ENCODE measurements around the gene IRF1. TPM values are rescaled to one million over a fixed set of nuclear protein-coding genes. Genes with fewer than 3 reads are reported as not detected.
A peak's percentile ranks its signal among the peaks of the same experiment; 100 is the strongest.

The IRF1 gene, protein sequence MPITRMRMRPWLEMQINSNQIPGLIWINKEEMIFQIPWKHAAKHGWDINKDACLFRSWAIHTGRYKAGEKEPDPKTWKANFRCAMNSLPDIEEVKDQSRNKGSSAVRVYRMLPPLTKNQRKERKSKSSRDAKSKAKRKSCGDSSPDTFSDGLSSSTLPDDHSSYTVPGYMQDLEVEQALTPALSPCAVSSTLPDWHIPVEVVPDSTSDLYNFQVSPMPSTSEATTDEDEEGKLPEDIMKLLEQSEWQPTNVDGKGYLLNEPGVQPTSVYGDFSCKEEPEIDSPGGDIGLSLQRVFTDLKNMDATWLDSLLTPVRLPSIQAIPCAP
- total RNA-seq (100 to 1,000 TPM; 167 to 859 (median 252) TPM), total RNA-seq (226 to 2,114 (median 938) reads per million in 29 experiments)
- total RNA-seq (2013), result 248 TPM

DNA sequence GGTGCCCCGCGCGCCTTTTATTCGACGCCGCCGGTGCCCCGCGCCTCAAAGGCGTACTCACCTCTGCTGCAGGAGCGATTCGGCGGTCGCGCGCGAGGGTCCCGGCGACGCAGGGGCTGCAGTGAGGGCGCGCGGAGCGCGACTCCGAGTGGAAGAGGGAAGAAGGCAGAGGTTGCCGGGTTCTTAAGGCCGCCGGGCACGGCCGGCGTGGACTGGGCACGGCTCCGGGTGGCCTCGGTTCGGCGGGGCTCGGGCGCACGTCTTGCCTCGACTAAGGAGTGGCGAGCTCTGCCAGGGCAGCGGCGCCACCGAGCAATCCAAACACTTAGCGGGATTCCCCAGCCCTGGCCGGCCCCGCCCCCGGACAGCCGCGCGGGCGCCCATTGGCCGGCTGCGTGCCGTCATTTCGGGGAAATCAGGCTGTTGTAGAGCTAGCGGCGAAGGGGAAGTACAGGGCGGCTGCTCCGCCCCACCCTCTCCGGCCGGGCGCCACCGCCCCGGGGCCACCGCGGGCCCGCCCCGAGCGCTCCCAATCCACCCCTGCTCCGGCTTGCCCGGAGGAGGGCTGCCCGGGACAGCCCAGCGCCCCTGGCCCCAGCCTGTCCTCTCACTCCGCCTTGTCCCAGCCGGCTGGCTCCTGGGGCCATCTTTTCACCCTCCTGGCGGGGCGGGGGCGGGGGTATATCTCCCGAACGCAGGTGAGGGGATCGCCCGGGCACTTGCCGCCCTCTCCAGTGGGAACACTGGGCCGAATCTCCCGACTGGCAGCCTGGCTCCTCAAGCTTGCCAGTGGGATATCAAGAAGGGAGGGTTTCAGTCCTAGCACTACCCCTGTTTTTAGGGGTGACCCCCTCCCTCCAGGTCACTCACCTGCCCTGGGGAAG is at the start of gene IRF1:
TSS of gene IRF1 (minus strand) at position 290 of the 884 bp plus-strand sequence. CDS start 1,295 bp downstream, outside the sequence.
- H3K4me1 Mint-ChIP-seq, result peaks cover 68 to 85% (median 76%) of the 10 kb centered on the region in 3 donors
- Histone ChIP-seq H3K27me3 (replicated peaks in 1 of 2; ENCODE audit: control insufficient read depth in 2 of 2, extremely low read depth in 1 of 2, insufficient read depth in 2 of 2, low read length in 1 of 2) (no peaks in the 10 kb centered on the region), H3K4me3 (ENCODE audit: control insufficient read depth in 1 of 2, extremely low read depth in 1 of 2, low read length in 1 of 2) (peak within 1 kb of the TSS; percentile 78 to 90), H3K9me3 (no peaks in the 10 kb centered on the region), H3K4me1 (ENCODE audit: control insufficient read depth in 1 of 2, extremely low read depth in 1 of 2, insufficient read depth in 2 of 2, low read length in 2 of 2) (peaks cover 59 to 67% of the 10 kb centered on the region in 2 experiments), H3K27ac (ENCODE audit: low read length) (peak within 1 kb of the TSS; percentile 98), H3K36me3 (ENCODE audit: control insufficient read depth in 2 of 2, extremely low read depth in 1 of 2, insufficient read depth in 1 of 2, low read length in 1 of 2) (peaks cover 5 to 38% of the 10 kb centered on the region in 2 donors)
- peak within 1 kb of the TSS; percentile 97 to 99 for H3K27ac Mint-ChIP-seq
- peak within 1 kb of the TSS; percentile 95 to 96 (median 96) for H3K4me3 Mint-ChIP-seq
- WGBS (ENCODE audit: insufficient coverage), result under 1% methylated on average over 79 of the region's 87 CpGs
- DNase-seq (peak; percentile 93 to 99 (median 98)), ATAC-seq (replicated peaks in 1 of 4) (peak; percentile 79 to 86 (median 82))
- H3K36me3 Mint-ChIP-seq, result peaks cover 42% of the 10 kb centered on the region
- H3K27me3 Mint-ChIP-seq, result no peaks in the 10 kb centered on the region
- H3K9me3 Mint-ChIP-seq, result no peaks in the 10 kb centered on the region
- ChIA-PET POLR2A (interaction anchor here (0.5 to 7.9 kb wide), 39 partner anchors 9 to 1626 kb away, joined by 3 to 133 read pairs (median 6); partner anchors contain the start of genes KIF3A (in 1 of the 2) and RAD50 (in 1 of the 2)), CTCF (interaction anchor here (0.6 to 2.8 kb wide), 19 partner anchors 7 to 118 kb away, joined by 3 to 10 read pairs (median 4); no protein-coding TSS in a partner anchor)

DNA sequence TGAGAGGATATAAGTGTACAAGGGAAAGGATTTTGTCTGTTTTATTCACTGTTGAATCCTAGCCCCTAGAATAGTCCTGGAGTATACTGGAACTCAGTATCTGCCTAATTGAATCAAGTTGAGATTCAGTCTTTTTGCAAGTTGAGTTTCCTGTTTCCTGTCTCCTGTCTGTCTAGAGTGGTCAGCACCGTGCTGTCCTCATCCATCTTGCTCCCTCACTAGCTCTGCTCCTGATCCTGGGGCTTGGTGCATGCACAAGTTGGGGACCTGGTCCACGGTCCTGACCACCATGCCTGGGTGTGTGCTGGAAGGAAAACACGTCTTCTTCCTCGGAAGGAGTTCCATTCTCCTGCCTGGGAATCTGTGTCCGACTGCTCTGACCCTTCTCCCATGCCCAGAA is 49.6 kb upstream of the IRF1 start:
- Histone ChIP-seq H3K4me3 (ENCODE audit: control insufficient read depth in 1 of 2, extremely low read depth in 1 of 2, low read length in 1 of 2) (no peak overlapping the region), H3K9me3 (no peaks in the 10 kb centered on the region), H3K27ac (ENCODE audit: low read length) (no peak overlapping the region), H3K36me3 (ENCODE audit: control insufficient read depth in 2 of 2, extremely low read depth in 1 of 2, insufficient read depth in 1 of 2, low read length in 1 of 2) (no peaks in the 10 kb centered on the region), H3K27me3 (replicated peaks in 1 of 2; ENCODE audit: control insufficient read depth in 2 of 2, extremely low read depth in 1 of 2, insufficient read depth in 2 of 2, low read length in 1 of 2) (no peaks in the 10 kb centered on the region), H3K4me1 (ENCODE audit: control insufficient read depth in 1 of 2, extremely low read depth in 1 of 2, insufficient read depth in 2 of 2, low read length in 2 of 2) (no peaks in the 10 kb centered on the region)
- H3K27ac Mint-ChIP-seq, result no peak overlapping the region
- no peaks in the 10 kb centered on the region for H3K36me3 Mint-ChIP-seq
- no peak for ATAC-seq (replicated peaks in 1 of 4)
- CTCF ChIA-PET, result interaction anchor here in 1 of 2 donors (0.5 kb wide), 1 partner anchor 93 kb away, joined by 4 read pairs; no protein-coding TSS in a partner anchor
- no peak for DNase-seq
- H3K27me3 Mint-ChIP-seq, result peaks cover 2 to 14% of the 10 kb centered on the region in 2 donors
- H3K4me1 Mint-ChIP-seq, result no peaks in the 10 kb centered on the region
- WGBS (ENCODE audit: insufficient coverage), result 90% methylated on average over 4 of the region's 5 CpGs
- H3K9me3 Mint-ChIP-seq, result no peaks in the 10 kb centered on the region
- no peak overlapping the region for H3K4me3 Mint-ChIP-seq
- POLR2A ChIA-PET, result no interaction called here

DNA sequence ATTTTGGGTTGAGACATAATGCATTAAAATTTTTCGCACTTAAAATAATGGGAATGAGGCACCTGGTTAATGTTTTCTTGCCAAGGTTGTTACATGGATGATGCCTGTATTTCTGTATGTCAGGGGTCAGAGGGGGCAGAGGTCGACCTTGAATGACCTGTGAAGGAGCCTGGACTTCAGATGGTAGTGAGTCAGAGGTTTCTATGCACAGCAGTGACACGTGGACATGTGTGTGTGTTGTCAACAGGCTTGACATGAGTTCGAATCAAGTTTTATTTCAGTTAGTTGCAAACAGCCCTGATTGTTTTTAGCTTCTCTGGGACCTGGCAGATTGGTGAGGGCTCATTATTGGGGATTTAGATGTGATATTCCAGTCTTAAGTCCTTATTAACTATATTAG is 49.1 kb upstream of the IRF1 start:
- ChIA-PET CTCF (no interaction called here), POLR2A (no interaction called here)
- Histone ChIP-seq H3K4me3 (ENCODE audit: control insufficient read depth in 1 of 2, extremely low read depth in 1 of 2, low read length in 1 of 2) (no peak overlapping the region), H3K4me1 (ENCODE audit: control insufficient read depth in 1 of 2, extremely low read depth in 1 of 2, insufficient read depth in 2 of 2, low read length in 2 of 2) (no peaks in the 10 kb centered on the region), H3K9me3 (no peaks in the 10 kb centered on the region), H3K27me3 (replicated peaks in 1 of 2; ENCODE audit: control insufficient read depth in 2 of 2, extremely low read depth in 1 of 2, insufficient read depth in 2 of 2, low read length in 1 of 2) (no peaks in the 10 kb centered on the region), H3K27ac (ENCODE audit: low read length) (no peak overlapping the region), H3K36me3 (ENCODE audit: control insufficient read depth in 2 of 2, extremely low read depth in 1 of 2, insufficient read depth in 1 of 2, low read length in 1 of 2) (no peaks in the 10 kb centered on the region)
- Mint-ChIP-seq H3K27me3 (peaks cover 2 to 14% of the 10 kb centered on the region in 2 donors), H3K4me3 (no peak overlapping the region), H3K4me1 (no peaks in the 10 kb centered on the region), H3K27ac (no peak overlapping the region), H3K36me3 (no peaks in the 10 kb centered on the region), H3K9me3 (no peaks in the 10 kb centered on the region)
- ATAC-seq (replicated peaks in 1 of 4) (no peak), DNase-seq (no peak)
- WGBS (ENCODE audit: insufficient coverage), result 67% methylated on average over 4 of the region's 4 CpGs

DNA sequence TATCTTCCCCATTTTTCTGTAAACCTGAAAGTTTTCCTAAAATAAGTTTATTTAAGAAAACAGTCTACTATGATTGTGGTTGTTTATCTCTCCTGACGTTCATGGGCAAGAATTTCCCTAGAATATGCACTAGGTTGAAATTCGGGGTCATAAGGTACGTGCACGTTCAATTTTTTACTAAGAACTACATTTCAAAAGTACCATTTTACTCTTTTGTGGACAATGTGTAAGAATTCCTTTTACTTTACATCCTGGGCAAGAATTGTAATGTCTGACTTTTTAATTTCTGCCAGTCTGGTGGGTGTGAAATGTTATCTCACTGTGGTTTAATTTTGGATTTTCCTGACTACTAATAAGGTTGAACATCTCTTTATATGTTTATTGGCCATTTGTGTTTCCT is 40.4 kb upstream of the IRF1 start:
- WGBS (ENCODE audit: insufficient coverage), result no CpG with 5 or more reads among the region's 4 CpGs
- Histone ChIP-seq H3K4me3 (ENCODE audit: control insufficient read depth in 1 of 2, extremely low read depth in 1 of 2, low read length in 1 of 2) (no peak overlapping the region), H3K9me3 (no peaks in the 10 kb centered on the region), H3K4me1 (ENCODE audit: control insufficient read depth in 1 of 2, extremely low read depth in 1 of 2, insufficient read depth in 2 of 2, low read length in 2 of 2) (peaks cover 2 to 10% of the 10 kb centered on the region in 2 experiments), H3K27me3 (replicated peaks in 1 of 2; ENCODE audit: control insufficient read depth in 2 of 2, extremely low read depth in 1 of 2, insufficient read depth in 2 of 2, low read length in 1 of 2) (no peaks in the 10 kb centered on the region), H3K27ac (ENCODE audit: low read length) (no peak overlapping the region), H3K36me3 (ENCODE audit: control insufficient read depth in 2 of 2, extremely low read depth in 1 of 2, insufficient read depth in 1 of 2, low read length in 1 of 2) (no peaks in the 10 kb centered on the region)
- POLR2A ChIA-PET, result no interaction called here
- Mint-ChIP-seq H3K9me3 (no peaks in the 10 kb centered on the region), H3K27ac (no peak overlapping the region), H3K36me3 (no peaks in the 10 kb centered on the region), H3K4me1 (peaks cover 8 to 17% (median 14%) of the 10 kb centered on the region in 3 donors), H3K27me3 (peaks cover 4 to 6% of the 10 kb centered on the region in 2 donors), H3K4me3 (no peak overlapping the region)
- no peak for ATAC-seq (replicated peaks in 1 of 4)
- CTCF ChIA-PET, result interaction anchor here (0.8 to 1.1 kb wide), 2 partner anchors 22 to 56 kb away, joined by 3 to 4 read pairs; no protein-coding TSS in a partner anchor
- no peak for DNase-seq

DNA sequence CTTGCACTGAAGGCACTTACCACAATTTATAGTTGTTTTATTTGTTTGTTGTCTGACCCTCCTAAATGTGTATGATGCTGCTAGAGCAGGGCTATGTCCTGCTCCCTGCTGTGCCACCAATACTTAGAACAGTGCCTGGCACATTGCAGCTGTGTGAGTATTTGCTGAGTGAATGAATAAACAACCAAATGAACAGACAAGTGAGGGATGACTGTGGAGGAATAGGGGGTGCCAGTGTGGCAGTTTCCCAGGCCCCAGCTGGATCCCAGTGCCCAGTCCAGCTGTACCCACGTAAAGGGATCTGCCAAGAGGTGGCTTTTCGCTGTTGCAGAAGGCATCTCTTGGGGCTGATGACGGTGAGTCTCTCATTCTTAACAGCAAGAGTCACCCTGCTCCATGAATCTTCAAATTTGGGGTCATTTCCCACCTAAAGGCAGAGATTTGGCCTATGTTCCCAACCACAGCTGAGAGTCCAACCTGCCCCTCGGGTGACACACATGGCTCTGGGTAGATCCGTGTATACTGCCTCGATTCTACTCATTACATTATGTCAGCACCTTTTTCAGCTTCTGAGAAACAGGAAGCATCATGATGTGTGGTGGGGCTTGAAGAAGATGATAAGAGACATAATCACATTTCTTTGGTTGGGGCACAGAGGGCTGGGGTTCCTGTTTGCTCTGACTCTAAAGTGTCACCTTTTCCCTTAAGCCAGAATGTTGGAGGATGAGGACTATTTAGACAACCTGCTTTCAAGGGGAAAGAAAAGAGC is 38.5 kb upstream of the IRF1 start:
- peak overlapping the region; percentile 1 to 45 for H3K27ac Mint-ChIP-seq
- ChIA-PET CTCF (no interaction called here), POLR2A (no interaction called here)
- Histone ChIP-seq H3K4me1 (ENCODE audit: control insufficient read depth in 1 of 2, extremely low read depth in 1 of 2, insufficient read depth in 2 of 2, low read length in 2 of 2) (peaks cover 2 to 10% of the 10 kb centered on the region in 2 experiments), H3K27ac (ENCODE audit: low read length) (no peak overlapping the region), H3K9me3 (no peaks in the 10 kb centered on the region), H3K36me3 (ENCODE audit: control insufficient read depth in 2 of 2, extremely low read depth in 1 of 2, insufficient read depth in 1 of 2, low read length in 1 of 2) (no peaks in the 10 kb centered on the region), H3K4me3 (ENCODE audit: control insufficient read depth in 1 of 2, extremely low read depth in 1 of 2, low read length in 1 of 2) (no peak overlapping the region), H3K27me3 (replicated peaks in 1 of 2; ENCODE audit: control insufficient read depth in 2 of 2, extremely low read depth in 1 of 2, insufficient read depth in 2 of 2, low read length in 1 of 2) (no peaks in the 10 kb centered on the region)
- ATAC-seq (replicated peaks in 1 of 4), result peak; percentile 63 to 78 (median 72)
- H3K4me3 Mint-ChIP-seq, result no peak overlapping the region
- WGBS (ENCODE audit: insufficient coverage), result 94% methylated on average over 3 of the region's 6 CpGs
- peaks cover 8 to 24% (median 17%) of the 10 kb centered on the region in 3 donors for H3K4me1 Mint-ChIP-seq
- no peaks in the 10 kb centered on the region for H3K36me3 Mint-ChIP-seq
- H3K27me3 Mint-ChIP-seq, result peaks cover 0 to 4% of the 10 kb centered on the region in 2 donors
- no peaks in the 10 kb centered on the region for H3K9me3 Mint-ChIP-seq
- peak in 3 of 35 experiments; percentile 0 to 19 (median 3) for DNase-seq

Data from T-cell (primary cell).